ENCODE results near the gene SHANK1.

SHANK1 gene

DNA sequence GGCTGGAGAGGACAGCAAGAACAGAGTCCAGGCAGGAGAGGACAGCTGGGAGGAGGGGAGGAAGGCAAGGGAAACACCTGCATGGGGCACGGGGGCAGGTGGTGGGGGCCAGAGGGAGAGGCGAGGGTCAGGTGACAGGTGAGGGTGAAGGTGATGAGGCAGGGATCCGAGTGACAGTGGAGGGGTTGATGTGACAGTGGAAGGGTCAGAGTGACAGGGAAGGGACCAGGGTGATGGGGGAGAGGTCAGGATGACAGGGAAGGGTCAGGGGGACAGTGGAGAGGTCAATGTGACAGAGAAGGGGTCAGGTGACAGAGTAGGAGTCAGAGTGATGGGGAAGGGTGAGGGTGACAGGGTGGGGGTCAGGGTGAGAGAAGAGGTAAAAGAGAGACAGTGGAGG is 41.3 kb downstream of the SHANK1 start:
- no peak for DNase-seq

DNA sequence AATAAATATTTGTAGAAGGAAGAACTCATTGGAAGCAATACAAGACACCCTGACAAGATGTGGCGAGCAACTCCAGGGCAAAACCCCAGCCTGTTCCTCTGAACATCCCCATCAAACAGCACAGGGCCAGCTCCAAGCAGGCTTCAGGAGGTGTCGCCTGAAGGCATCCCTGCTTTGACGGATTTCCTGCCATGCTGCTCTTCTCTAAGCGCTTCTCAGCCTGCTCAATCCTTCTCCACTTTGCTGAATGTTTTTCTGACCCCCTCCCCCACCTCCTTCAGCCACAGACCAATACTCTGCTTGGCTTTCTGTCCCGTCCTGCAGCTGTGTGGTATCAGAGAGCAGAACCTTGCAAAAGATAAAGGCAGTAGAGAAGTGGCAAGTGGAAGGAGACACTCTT is 42.0 kb downstream of the SHANK1 start:
- DNase-seq = no peak

DNA sequence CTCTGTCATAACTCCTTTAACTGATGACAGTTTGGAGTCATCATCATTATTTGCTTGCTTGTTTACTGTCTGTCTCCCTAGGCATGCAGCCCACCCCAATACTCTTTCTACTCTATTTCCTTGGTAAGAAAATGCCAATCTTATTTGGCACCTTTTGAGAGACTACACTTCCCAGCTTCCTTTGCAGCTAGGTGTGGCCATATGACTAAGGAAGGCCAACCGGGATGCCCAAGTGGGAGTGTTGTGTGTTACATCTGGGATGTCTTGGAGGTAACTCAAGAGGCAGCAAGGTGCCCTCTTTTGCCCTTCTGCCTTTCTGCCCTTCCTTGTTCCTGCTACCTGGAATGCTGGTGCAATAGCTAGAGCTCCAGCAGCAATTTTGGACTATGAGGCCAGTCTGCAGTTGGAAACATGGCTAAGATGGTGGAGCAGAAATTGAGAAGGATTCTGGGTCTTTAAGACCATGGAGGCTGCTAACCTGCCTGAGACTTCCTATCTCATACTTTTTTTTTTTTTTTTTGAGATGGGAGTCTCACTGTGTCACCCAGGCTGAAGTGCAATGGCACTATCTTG is 42.9 kb downstream of the SHANK1 start:
- no peak for DNase-seq

DNA sequence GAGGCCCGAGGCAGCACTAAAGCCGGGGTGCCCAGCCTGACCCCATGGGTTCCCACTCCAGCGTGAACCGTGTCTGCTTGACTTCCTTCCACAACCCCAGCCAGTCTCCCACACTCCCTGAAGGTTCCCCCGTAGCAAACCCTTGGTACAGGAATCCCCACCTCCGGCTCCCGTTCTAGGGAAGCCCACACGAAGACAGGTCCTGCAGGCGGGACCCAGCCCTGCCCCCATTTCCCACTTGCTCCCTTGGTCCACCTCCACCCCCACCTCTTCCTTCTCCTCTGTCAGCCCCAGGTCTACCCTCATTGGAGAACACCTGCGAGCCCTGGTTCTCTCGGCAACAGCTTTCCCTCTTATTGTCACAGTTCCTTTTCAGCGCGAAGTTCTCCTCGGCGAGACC is 46.5 kb downstream of the SHANK1 start:
- DNase-seq = no peak

DNA sequence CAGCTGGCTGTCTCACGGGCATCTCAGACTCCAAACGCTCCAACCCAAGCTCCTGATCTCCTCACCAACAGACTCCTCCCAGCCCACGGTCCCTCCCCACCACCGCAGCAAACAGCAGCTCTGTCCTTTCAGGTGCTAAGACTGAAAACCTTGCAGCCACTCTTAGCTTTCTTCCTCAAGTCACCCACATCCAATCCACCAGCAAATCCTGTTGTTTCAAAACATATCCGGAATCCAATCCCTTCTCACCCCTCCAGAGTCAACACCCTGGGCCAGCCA is 49.6 kb downstream of the SHANK1 start:
- DNase-seq = no peak

DNA sequence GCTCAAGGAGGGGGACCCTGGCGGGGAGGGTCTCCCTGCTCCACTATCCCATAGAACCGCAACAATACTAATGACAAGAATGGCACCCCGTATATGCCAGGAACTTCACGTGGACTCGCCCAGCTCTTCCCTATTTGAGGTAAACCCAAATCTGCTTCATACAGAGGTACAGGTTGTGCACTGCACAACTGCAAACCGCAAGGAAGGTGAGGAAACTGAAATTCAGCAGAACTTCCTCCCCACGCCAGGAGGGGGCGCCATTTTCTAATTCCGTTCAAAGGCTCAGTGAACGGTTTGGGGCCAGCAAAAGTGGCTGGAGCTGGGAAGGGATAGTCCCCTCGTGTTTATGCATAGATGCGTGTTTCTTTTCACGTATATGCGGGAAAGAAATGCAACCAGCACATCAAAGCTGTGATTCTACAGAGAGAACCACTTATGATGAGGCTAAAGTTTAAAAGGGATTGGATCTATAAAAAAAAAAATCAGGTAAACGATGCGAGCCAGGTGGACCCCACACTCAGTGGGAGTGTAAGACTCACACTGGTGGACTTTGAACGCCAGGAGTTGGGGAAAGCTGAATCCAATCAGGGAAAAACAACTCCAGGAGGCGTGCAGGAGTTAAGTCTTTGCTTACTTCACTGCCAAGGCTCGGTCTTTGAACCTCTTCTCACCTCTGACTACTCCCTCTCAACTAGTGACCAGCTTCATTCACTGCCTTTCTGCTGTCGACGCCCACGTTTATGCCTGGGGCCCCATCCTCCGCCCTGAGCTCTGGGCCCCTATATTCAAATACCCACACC is 50.1 kb downstream of the SHANK1 start:
- peak; percentile 32 for DNase-seq

DNA sequence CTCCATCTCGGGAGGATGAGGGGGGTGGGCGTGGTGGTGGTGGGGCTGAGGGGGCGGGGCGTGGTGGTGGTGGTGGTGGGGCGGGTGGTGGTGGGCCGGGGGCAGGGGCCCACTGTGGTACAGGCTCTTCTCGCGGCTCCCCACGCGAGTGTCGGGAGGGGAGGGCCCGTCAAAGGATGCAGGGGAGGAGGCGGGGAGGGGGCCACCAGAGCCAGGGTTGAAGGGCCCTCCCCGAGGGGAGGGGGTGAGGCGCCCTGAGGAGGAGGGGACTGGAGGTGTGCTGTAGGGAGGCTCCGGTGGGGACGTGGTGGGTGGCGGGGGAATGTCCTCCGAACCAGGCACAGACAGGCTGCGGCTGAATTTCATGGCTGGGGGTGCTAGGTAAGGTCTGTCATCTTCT is 50.7 kb downstream of the SHANK1 start:
- no peak for DNase-seq

DNA sequence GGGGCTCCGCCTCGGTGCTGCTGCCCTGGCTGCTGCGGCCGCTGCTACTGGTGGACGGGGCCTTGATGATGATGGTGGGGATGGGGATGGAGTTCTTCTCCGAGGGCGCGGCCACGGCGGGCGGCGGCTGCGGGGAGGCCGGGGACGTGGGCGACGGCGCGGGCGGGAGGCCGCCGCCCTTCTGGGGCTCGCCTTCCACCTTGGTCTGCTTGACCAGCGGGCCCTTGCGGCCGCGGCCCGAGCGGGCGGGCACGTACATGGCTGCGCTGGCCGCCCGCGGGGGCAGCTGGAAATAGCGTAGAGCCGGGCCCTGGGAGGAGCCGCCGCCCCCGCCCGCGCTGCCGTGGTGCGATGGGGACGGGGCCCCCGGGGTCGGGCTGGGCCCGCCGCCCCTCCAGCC is 51.2 kb downstream of the SHANK1 start:
- no peak for DNase-seq

DNA sequence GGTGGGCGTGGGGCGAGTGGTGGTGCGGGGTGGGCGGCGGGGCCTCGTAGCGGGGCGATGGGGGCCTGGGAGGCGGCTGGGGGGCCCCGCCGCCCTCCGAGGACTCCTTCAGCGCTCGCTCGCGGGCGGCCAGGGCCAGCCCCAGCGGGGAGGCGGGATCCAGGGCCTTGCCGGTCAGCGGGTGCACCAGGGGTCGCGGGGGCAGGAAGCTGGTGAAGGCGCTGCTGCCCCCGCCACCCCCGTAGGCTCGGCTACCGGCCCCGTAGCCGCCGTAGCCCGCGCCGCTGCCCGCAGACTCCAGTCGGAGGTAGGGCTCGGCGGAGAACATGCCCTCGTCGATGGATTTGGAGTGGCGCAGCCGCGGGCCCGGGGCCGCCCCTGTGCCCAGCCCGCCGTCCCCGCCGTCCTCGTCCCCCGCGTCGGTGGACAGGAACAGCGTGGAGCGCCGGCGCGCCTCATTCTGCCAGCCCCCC is 51.8 kb downstream of the SHANK1 start:
- DNase-seq = no peak

DNA sequence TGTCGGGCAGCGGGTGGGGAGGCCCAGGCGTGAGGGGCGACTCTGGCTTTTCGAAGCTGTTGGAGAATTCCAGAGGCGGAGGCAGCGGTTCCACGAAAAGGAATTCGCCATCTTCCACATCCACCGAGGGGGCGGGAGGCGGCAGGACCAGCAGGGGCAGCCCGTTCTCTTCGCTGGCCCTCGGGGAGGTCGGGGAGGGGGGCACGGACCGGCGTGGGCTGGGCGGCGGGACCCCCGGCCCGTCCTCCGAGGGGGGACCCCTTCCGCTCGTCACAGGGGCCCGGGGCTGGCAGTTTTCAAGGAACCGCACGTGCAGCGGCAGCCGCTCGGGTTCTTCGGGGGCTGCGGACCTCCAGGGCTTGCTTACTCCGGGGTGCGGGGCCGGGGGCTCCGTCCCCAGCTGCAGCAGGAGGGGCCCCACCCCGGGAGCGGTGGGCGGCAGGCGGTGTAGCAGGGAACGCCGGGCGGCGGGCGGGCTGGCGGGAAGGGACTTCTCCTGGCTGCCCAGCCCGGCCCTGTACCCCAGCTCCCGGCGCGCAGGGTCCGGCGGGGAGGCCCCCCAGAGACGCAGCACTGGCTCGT is 52.3 kb downstream of the SHANK1 start:
- no peak for DNase-seq

DNA sequence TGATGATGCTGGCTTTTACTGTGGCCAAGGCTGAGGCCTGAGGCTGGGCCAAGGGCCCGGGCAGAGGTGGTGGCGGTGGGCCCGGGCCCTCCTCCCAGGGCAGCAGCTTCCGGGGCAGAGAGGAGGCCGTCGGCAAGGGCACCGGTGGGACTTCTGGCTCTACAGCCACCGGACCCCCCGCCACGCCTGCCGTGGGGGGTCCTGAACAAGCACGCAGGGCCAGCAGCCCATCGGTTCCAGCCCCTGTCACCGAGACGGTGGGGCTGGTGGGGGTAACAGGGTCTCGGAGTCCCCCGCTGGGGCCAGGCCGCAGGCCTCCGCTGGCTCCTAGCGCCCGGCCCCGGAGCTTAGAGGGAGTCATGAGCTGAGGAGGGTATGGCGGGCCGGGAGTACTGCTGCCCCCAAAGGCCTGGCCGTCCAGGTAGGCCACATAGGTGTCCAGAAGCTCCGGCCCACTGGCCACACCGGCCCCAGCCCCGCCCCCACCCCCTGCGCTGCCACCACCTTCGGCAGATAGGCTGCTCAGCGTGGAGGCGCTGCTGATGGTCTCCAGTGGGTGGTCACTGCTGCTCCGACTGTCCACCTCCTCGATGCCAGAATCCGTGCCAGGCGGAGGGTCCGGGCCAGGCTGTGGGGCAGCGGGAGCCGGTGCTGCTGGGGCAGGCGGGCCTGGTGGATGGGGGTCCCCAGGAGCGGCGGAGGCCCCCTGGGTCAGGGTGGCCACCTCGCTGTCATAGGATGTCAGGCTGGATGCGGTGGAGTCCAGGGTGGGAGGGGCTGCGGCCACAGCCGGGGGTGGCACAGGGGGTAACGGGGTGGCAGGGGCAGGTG is 53.0 kb downstream of the SHANK1 start:
- no peak for DNase-seq

DNA sequence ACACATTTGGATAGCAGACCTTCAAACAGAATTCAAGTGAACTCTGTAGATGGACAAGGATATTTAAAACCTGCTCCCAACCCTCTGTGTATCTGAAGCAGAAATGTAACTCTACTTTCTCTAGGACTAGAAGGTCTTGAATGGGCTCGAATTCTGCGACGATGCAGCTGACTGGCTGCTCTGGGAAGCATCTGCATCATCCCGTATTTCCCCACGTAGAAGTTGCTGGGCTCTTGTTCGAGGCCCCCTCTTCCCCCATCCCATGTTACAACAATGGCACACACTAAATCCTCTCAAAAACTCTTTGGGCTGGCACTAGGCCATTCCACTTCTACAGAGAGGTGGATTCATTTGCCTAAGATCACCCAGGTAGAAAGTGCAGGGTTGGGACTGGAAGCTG is 55.4 kb downstream of the SHANK1 start:
- DNase-seq = no peak

DNA sequence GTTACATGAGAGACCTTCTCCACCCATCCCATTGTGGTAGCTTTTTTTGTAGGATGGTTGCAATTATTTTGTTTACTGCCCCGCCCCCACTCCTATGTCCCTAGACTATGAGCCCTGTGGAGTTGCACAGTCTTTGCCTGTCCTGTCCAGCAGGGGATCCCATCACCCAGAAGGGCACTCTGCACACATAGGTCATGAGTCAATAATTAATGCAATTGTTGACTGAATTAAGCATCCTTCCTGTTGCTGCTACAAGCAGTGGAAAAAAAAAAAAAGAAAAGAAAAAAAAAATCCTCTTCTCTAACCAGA is 56.2 kb downstream of the SHANK1 start:
- no peak for DNase-seq

DNA sequence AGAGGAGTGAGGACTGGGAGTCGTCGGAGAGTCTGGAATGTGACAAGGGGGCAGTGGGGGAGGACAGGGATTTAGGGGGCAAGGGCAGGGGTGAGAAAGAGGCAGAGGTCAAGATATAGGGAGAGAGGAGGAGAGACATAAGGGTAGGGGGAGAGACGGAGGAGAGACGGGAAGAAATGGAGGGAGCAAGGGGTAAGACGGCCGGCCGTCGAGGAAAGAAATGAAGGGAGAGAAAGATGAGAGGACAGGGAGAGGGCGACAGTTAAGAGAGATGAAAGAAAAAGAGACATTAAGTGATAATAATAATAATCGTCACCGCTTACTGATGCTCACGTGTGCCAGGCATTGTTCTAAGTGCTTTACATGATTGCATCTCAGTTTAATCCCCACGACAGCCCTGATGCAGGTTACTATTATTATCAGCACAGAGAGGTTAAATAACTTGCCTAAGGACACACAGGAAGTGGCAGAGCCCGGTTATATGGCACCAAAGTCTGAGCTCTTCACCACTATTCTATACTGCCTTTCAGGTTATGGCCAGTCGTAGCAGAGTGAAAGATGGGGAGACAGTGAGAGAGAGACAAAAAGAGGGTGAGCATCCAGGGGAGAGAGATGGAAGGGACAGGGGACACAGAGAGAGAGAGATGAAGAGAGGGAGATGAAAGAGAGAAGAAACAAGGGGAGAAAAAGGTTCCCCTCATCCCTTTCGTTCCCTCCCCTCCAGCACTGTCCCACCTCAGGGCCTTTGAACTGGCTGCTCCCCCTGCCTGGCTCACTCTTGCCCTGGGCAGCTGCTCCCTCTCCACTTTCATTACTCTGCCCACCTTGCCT is 56.7 kb downstream of the SHANK1 start:
- DNase-seq = no peak

DNA sequence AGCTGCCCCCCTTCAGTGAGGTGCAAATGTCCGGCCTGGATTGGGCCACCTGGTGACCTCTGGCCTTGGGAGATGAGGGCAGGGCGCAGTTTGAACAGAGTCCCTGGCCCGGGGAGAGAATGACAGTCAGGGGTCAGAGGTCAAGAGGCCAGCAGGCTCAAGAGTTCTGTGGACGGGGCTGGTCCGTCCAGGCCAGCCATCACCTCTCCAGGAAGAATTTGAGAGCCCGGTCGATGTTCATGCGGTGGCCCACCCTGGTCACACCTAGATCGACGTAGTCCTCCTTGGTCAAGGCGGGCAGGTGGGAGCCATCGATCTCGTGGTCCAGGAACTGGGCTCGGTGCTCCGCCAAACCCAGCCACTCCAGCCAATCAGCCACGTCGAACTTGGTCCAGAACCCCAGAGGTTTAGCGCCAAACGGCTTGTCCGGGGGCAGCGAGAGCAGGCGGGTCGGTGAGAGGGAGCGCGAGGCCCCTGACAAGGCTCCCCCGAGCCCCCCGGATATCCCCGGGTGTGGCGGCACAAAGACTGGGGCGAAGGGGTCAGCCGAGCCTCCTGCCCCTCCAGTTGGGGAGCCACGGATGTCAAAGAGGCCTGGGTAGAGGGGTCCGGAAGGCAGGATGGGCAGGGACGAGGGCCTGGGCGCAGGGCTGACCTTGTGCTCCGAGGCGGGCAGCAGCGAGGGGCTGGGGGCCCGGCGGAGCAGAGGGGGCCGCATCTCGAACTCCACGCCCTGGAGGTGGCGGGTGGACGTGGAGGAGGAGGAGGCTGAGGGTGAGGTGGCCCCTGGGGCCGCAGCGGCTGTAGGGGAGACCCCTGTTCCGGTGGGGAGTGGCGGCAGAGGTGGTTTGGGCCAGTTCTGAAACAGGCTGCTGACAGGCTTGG is 57.6 kb downstream of the SHANK1 start:
- DNase-seq = no peak

DNA sequence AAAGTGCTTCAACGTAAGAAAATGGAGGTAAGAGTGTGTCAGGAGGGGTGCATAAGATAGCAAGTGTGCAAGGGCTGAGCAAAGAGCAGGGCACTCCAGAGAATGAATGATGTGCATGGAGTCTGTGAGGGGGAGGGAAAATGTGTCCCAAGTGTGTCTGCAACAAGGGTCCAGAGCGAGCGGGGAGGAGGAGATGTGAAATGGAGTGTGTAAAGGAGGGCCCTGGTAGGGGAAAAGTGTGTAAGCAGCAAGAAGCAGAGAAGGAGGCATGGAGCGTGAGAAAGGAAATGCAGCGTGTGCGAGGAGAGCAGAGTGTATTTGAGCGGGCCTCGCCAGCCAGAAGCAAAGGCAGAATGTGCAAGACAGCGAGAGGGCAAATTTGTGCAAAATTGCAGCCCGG is 58.6 kb downstream of the SHANK1 start:
- no peak for DNase-seq

DNA sequence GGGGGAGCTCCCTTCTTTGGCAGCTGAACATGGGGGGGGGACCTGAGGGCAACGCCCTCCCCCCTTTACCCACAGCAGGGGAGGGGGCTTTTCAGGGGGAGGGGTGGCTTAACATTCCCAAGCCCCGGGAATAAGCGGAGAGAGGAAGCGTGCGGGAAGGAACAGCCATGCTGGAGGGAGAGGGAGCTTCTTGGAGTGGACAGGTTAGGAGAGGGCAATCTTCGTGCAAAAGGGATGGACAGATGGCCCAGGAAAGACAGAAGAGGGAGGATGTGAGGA is 59.6 kb downstream of the SHANK1 start:
- no peak for DNase-seq

DNA sequence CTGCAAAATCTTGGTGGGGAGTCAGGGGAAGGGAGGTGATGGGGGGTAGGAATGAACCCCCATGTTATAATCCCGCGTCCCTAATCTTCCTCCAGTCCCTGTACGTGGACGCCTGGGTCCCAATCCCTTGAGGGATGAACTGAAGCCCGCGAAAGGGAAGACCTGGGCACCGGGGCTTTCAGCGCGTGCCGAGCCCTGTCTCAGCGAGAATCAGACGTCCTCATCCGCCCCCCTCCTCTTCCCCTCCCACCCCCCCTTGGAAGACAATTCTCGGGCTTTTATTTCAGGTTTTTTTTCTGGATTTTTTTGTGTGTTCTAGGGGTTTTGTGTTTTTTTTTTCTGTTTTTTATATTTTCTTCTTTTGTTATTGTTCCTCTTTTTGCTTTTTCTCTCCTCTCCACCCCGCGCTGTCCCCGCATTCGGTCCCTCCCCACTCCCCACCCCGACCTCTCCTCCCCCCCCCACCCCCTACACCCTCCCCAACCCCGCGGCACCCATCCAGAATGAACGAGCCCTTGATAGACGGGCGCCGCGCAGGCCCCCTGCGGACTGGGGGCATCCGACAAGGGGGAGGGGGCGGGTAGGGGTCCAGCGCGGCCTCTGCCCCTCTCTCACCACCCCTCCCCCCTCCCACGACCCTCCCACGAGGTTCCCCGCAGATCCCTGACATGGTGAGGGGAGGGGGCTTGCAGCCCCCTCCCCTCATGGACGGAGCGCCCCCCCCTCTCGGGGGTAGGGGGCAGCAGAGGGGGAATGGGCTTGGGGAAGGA is 60.1 kb downstream of the SHANK1 start:
- no peak for DNase-seq

DNA sequence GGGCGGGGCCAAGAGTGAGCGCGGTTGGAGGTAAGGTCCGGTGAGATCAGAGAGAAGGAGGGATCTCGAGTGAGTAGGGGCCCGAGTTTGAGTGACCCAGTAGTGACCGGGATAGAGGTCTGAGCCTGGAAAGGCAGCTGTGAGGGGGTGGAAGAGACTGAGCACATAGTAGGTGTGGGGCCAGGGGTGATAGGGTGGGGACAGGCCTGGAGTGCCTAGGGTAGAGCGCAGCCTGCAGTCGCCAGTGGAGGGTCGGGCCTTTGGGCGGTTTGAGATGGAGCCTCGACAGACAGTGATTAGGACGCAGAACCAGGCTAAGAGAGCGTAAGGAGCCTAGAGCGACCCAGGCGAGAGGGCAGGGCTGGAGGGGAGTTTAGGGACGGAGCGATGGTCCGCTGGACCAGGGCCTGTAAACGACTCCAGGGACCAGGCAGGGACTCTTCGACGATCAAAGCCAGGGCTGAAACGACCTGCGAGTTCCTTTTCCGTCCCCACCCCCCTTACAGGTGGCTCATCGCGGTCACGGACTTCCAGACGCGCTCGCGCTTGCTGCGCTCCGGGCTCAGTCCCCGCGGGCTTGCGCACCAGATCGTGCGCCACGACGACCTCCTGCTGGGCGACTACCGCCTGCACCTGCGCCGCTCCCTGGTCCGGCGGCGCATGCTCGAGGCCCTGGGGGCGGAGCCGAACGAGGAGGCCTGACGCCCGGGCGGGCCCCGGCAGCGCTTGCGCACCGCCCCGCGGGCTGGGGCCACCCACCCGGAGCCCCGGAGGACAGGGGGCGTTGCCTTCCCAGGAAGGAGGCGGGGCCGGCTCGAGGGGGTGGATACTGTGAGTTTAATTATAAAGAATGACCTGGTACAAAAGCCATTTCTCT is 60.9 kb downstream of the SHANK1 start:
- peak; percentile 56 for DNase-seq

DNA sequence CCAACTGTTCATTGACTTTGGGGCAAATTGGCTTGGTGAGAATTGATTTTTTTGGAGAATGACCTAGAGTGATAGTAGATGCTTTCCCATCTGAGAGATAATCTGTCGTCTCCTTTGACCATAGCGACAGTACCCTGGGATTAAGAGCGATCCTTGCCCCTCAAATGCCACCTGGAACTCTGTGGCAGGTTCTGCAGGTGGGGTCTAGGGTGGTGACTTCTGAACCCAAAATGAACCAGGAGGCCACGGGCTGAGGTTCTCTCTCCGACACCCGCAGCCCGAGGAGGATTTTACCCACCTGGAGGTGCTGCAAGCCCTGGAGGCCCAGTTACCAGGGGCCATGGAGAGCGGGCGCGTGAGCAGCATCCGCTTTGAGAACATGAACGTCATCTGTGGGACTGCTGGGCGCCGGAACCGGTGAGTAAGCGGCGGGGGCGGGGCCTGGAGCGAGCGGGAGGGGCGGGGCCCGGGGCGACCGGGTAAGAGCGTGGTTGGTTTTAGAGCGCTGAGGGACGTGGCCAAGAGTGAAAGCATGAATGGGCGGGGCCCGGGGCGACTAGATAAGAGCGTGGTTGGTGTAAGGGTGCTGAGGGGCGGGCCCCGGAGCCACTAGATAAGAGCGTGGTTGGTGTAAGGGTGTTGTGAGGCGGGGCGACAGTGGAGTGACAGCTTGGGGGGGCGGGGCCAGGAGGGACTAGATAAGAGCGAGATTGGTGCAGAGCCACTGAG is 61.7 kb downstream of the SHANK1 start:
- DNase-seq = peak; percentile 79

All from CD4-positive, alpha-beta T cell treated with Interleukin-10 for 1 hour (primary cell).